Spinal cord (tissue), 10 donors: Measurements from ENCODE around the gene KRTAP9-8. TPM values are rescaled to one million over a fixed set of nuclear protein-coding genes. Genes with fewer than 3 reads are reported as not detected.
A peak's percentile ranks its signal among the peaks of the same experiment; 100 is the strongest.
"Not testable (repeated sequence)": the region's sequence is repeated elsewhere in the genome, so short reads cannot be mapped to it uniquely, and the experiment has no call there.

Experiments
- DNase-seq, 6 donors: peaks; one replicate each; pipeline versions ENCODE4 v3.0.0 to v3.0.0-alpha.2; 2013 to 2015; ENCODE audit warnings: low spot score in 6 of 6, low read depth in 4 of 6
- H3K27ac ChIP-seq: one replicate; pipeline ENCODE4 v1.5.1; 2013; ENCODE audit warnings: low read depth, low read length, control low read depth
- H3K27me3 ChIP-seq: one replicate; pipeline ENCODE4 v1.6.1; 2013; ENCODE audit warnings: low read length; ENCODE audit not compliant: control insufficient read depth, insufficient read depth
- H3K36me3 ChIP-seq: one replicate; pipeline ENCODE4 v1.6.1; 2013; ENCODE audit warnings: low read length; ENCODE audit not compliant: control insufficient read depth, insufficient read depth
- H3K4me1 ChIP-seq: one replicate; pipeline ENCODE4 v1.6.1; 2013; ENCODE audit warnings: low read length; ENCODE audit not compliant: control insufficient read depth, insufficient read depth
- H3K4me3 ChIP-seq: one replicate; pipeline ENCODE4 v1.5.1; 2013; ENCODE audit warnings: low read depth, low read length, control low read depth
- H3K9me3 ChIP-seq: one replicate; pipeline ENCODE4 v1.6.1; 2013; ENCODE audit warnings: low read length; ENCODE audit not compliant: control insufficient read depth, insufficient read depth
- WGBS: methylation state at CpG from one replicate; pipeline ENCODE4 v1.1.5; 2013; ENCODE audit warnings: missing lambda C conversion rate; ENCODE audit not compliant: insufficient coverage; 5-methylcytosine and 5-hydroxymethylcytosine counted together
- polyA plus RNA-seq, 2 donors: library from polyadenylated mRNA; unstranded; fragments of 120-200 nt; gene quantifications; one replicate each; pipeline ENCODE4 v1.2.1, GENCODE V29; 2013; ENCODE audit not compliant: insufficient read length in 2 of 2
- total RNA-seq, 2 donors: library from RNA; depleted of rRNA in 1 of 2; stranded (reverse); fragments of 120-200 nt in 1 of 2; fragments of >200 nt in 1 of 2; gene quantifications; one replicate each; pipeline versions ENCODE4 v1.2.3 to v1.2.4, GENCODE V29; 2013 to 2014
- donor health status: healthy.

Gene KRTAP9-8
- total and polyA plus RNA-seq, 4 donors = not detected

GRCh38 chr17:41226051-41226450, 11.7 kb upstream of the KRTAP9-8 start:
- DNase-seq = no peak
- no peaks in the 10 kb centered on the region for H3K9me3 ChIP-seq
- no peaks in the 10 kb centered on the region for H3K4me1 ChIP-seq
- no CpG with 5 or more reads among the region's 6 CpGs for WGBS
- H3K27ac ChIP-seq = no peak overlapping the region
- H3K4me3 ChIP-seq = no peak overlapping the region
- no peaks in the 10 kb centered on the region for H3K27me3 ChIP-seq
- H3K36me3 ChIP-seq = no peaks in the 10 kb centered on the region

GRCh38 chr17:41226598-41227095, 11.2 kb upstream of the KRTAP9-8 start, which contains the start of gene KRTAP9-2:
Gene KRTAP9-2 (plus strand): TSS chr17:41226648. CDS start chr17:41226655, 7 bp downstream.
- H3K27ac ChIP-seq, DNase-seq, H3K36me3 ChIP-seq, H3K4me3 ChIP-seq, H3K9me3 ChIP-seq, H3K27me3 ChIP-seq, H3K4me1 ChIP-seq: not testable (repeated sequence)
- WGBS = 68% methylated on average over 2 of the region's 4 CpGs

DNA sequence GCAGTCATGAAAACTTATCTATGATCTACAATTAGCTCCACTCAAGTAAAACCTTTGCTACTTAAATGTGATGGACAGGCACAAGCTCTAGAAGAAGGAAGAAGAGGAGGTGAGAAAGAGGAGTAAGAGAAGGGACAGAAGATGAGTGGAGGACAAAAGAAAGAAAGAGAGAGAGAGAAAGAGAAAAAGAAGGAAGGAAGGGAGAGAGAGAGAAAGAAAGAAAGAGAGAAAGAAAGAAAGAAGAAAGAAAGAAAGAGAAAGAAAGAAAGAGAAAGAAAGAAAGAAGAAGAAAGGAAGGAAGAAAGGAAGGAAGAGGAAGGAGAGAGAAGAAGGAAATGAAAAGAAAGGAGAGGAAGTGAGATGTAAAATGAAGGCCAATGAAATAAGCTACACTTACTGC, 7.7 kb upstream of the KRTAP9-8 start:
- DNase-seq = no peak
- Histone ChIP-seq H3K36me3 (no peaks in the 10 kb centered on the region), H3K4me1 (no peaks in the 10 kb centered on the region), H3K27ac (no peak overlapping the region), H3K4me3 (no peak overlapping the region), H3K9me3 (no peaks in the 10 kb centered on the region), H3K27me3 (no peaks in the 10 kb centered on the region)

DNA sequence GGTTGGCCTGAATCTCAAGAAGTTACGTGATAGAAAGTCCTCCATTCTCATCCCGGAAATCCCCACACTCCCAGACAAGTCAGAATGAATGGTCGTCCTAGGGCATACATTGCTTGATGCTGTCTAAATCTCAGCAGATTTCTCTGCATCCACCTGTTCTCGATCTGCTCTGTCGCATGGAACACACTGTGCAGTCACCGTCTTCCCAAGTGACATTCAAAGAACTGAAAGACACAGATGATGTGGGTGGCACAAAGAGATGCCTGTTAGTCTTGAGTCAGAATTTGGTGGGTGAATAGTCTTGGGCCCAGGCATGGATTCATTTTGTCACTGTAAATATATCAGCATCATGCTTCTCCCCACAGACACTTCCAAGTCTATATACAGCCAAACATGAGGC, 6.1 kb upstream of the KRTAP9-8 start:
- Histone ChIP-seq H3K4me3 (no peak overlapping the region), H3K9me3 (no peaks in the 10 kb centered on the region), H3K27me3 (no peaks in the 10 kb centered on the region), H3K4me1 (no peaks in the 10 kb centered on the region), H3K36me3 (no peaks in the 10 kb centered on the region), H3K27ac (no peak overlapping the region)
- no peak for DNase-seq
- 93% methylated on average over 6 of the region's 6 CpGs for WGBS

- H3K4me1 ChIP-seq, H3K9me3 ChIP-seq, H3K27me3 ChIP-seq, H3K4me3 ChIP-seq, H3K27ac ChIP-seq, H3K36me3 ChIP-seq, DNase-seq: not testable (repeated sequence)
- whole genome bisulfite sequencing = 89% methylated on average over 1 of the region's 1 CpG
Measured at GRCh38 chr17:41232399-41233105, 5.2 kb upstream of the KRTAP9-8 start, which contains the start of gene KRTAP9-3. Gene KRTAP9-3 (plus strand): TSS chr17:41232449. CDS start chr17:41232502, 53 bp downstream.

- WGBS = no CpG with 5 or more reads among the region's 4 CpGs
- not testable (repeated sequence) for DNase-seq, H3K9me3 ChIP-seq, H3K36me3 ChIP-seq, H3K27me3 ChIP-seq, H3K27ac ChIP-seq, H3K4me1 ChIP-seq, H3K4me3 ChIP-seq
Measured at GRCh38 chr17:41237116-41237515, 683 bp upstream of the KRTAP9-8 start.

DNA sequence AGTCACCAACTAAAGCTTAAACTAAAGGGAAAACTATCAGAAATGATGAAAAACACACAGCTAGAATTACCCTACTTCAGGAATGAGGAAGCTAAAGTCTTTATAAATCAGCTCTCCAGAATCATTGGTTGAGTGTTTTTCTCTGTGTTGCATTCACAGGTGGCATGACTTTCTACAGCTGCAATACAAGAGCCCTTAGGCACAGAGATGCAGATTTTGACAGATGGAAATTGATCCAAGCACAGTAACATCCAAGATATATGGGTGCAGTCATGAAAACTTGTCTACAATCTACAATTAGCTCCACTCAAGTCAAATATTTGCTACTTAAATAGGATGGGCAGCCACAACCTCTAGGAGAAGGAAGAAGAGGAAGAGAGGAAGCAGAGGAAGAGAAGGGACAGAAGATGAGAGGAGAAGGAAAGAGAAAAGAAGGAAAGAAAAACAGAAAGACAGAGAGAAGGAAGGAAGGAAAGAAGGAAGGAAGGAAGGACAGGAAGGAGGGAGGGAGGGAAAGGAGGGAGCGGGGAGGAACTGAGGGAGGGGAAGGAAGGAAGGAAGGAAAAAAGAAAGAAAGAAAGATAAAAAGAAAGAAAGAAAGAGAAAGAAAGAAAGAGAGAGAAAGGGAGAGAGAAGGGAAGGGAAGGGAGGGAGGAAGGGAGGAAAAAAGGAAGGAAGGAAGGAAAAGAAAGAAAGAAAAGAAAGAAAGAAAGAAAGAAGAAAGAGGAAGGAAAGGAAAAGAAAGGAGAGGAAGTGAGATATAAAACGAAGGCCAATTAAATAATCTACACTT, 9.4 kb downstream of the KRTAP9-8 start:
- H3K4me3 ChIP-seq, H3K9me3 ChIP-seq, H3K27ac ChIP-seq, H3K36me3 ChIP-seq, H3K4me1 ChIP-seq, H3K27me3 ChIP-seq: not testable (repeated sequence)
- peak in 1 of 6 donors; percentile 0 for DNase-seq
- 100% methylated on average over 1 of the region's 2 CpGs for WGBS

GRCh38 chr17:41249637-41250240, 11.9 kb downstream of the KRTAP9-8 start, which contains the start of gene KRTAP9-4:
Gene KRTAP9-4 (plus strand): TSS chr17:41249687. CDS start chr17:41249721, 34 bp downstream.
- not testable (repeated sequence) for H3K4me1 ChIP-seq, H3K27me3 ChIP-seq, H3K9me3 ChIP-seq, H3K4me3 ChIP-seq, H3K36me3 ChIP-seq, H3K27ac ChIP-seq
- peak in 1 of 6 donors; percentile 0 for DNase-seq
- WGBS = 52% methylated on average over 2 of the region's 2 CpGs

- peak in 2 of 6 donors; percentile 4 to 31 for DNase-seq
- Histone ChIP-seq H3K9me3 (no peaks in the 10 kb centered on the region), H3K36me3 (no peaks in the 10 kb centered on the region), H3K4me1 (no peaks in the 10 kb centered on the region), H3K27me3 (no peaks in the 10 kb centered on the region), H3K4me3 (no peak overlapping the region), H3K27ac (no peak overlapping the region)
- WGBS = 33% methylated on average over 1 of the region's 1 CpG
Measured at GRCh38 chr17:41251261-41251660, 13.5 kb downstream of the KRTAP9-8 start.
